Activated naive CD8-positive, alpha-beta T cell (primary cell): ENCODE measurements around the gene COL6A2.

Source experiments
- H3K27ac Mint-ChIP-seq: one replicate; pipeline ENCODE4 v1.8.0; 2021; ENCODE audit warnings: mixed read lengths
- H3K27me3 Mint-ChIP-seq: one replicate; pipeline ENCODE4 v1.8.0; 2021; ENCODE audit warnings: mixed read lengths
- H3K36me3 Mint-ChIP-seq: one replicate; pipeline ENCODE4 v1.8.0; 2021; ENCODE audit warnings: mixed read lengths
- H3K4me1 Mint-ChIP-seq: one replicate; pipeline ENCODE4 v1.8.0; 2021; ENCODE audit warnings: low read depth, mixed read lengths
- H3K4me3 Mint-ChIP-seq: one replicate; pipeline ENCODE4 v1.8.0; 2021; ENCODE audit warnings: mild to moderate bottlenecking, mixed read lengths
- H3K9me3 Mint-ChIP-seq: one replicate; pipeline ENCODE4 v1.8.0; 2021; ENCODE audit warnings: low read depth, mixed read lengths

The COL6A2 gene

GRCh38 chr21:46108827-46109312, 11.0 kb downstream of the COL6A2 start:
- no peaks in the 10 kb centered on the region for H3K4me1 Mint-ChIP-seq
- no peak overlapping the region for H3K4me3 Mint-ChIP-seq
- no peaks in the 10 kb centered on the region for H3K27me3 Mint-ChIP-seq
- H3K9me3 Mint-ChIP-seq, result peaks cover 7% of the 10 kb centered on the region
- H3K36me3 Mint-ChIP-seq, result peaks cover 16% of the 10 kb centered on the region
- no peak overlapping the region for H3K27ac Mint-ChIP-seq

GRCh38 chr21:46109313-46110221, 11.7 kb downstream of the COL6A2 start:
- Mint-ChIP-seq H3K36me3 (peaks cover 9% of the 10 kb centered on the region), H3K4me1 (no peaks in the 10 kb centered on the region), H3K27me3 (no peaks in the 10 kb centered on the region), H3K9me3 (peaks cover 3% of the 10 kb centered on the region), H3K27ac (no peak overlapping the region), H3K4me3 (no peak overlapping the region)

DNA sequence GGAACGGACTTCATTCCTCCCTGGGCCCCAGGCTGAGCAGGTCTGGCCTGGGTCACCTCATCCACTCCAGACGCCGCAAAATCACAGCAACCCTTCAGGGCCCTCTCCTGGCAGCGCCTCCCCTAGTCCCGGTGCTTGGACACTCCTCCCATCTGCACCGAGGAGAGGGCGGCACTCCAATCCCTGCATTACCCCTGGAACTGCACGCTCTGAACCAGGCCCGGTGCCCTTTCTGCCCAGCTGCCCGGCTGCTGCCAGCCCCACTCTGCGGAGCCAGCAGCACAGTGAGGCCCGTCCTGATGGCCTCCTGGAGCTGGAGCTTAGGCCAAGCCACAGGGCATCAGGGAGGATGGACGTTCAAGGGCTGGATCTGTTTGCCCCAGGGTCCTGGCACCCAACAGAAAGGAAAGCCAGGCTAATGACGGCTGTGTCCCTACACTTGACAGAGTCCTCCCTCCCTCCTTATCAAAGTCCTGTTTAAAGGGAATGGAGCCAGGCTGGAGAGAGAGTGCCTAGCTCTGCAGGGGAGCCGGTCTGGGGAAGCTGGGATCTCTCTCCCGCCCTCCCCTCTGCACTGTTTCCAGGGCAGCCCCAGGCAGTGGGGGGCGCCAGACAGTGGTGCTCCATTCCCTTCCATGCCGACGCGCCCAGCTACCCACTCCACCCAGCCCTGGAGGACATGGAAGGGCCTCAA, 12.7 kb downstream of the COL6A2 start:
- no peaks in the 10 kb centered on the region for H3K27me3 Mint-ChIP-seq
- no peak overlapping the region for H3K4me3 Mint-ChIP-seq
- no peak overlapping the region for H3K27ac Mint-ChIP-seq
- peaks cover 11% of the 10 kb centered on the region for H3K36me3 Mint-ChIP-seq
- H3K4me1 Mint-ChIP-seq, result no peaks in the 10 kb centered on the region
- peaks cover 3% of the 10 kb centered on the region for H3K9me3 Mint-ChIP-seq

DNA sequence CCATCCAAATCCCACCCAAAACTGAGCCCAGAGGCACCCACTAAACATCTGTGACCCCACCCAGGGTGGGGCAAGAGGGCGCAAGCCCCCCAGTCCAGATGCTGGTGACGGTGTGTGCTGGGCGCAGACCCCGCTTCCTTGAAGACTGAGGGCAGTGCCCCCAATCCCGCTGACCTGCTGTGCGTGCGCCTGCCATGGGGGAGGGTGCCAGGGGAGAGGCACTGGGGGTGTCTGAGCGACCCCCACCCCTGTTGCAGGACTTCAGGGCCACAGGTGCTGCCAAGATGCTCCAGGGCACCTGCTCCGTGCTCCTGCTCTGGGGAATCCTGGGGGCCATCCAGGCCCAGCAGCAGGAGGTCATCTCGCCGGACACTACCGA, 13.3 kb downstream of the COL6A2 start:
- H3K4me1 Mint-ChIP-seq, result no peaks in the 10 kb centered on the region
- H3K36me3 Mint-ChIP-seq, result peaks cover 9% of the 10 kb centered on the region
- no peaks in the 10 kb centered on the region for H3K27me3 Mint-ChIP-seq
- H3K9me3 Mint-ChIP-seq, result no peaks in the 10 kb centered on the region
- no peak overlapping the region for H3K27ac Mint-ChIP-seq
- no peak overlapping the region for H3K4me3 Mint-ChIP-seq

GRCh38 chr21:46111857-46112724, 14.2 kb downstream of the COL6A2 start:
- H3K36me3 Mint-ChIP-seq, result peaks cover 9% of the 10 kb centered on the region
- no peaks in the 10 kb centered on the region for H3K27me3 Mint-ChIP-seq
- H3K9me3 Mint-ChIP-seq, result no peaks in the 10 kb centered on the region
- H3K4me1 Mint-ChIP-seq, result no peaks in the 10 kb centered on the region
- no peak overlapping the region for H3K27ac Mint-ChIP-seq
- no peak overlapping the region for H3K4me3 Mint-ChIP-seq

- Mint-ChIP-seq H3K4me3 (no peak overlapping the region), H3K4me1 (no peaks in the 10 kb centered on the region), H3K27me3 (no peaks in the 10 kb centered on the region), H3K9me3 (no peaks in the 10 kb centered on the region), H3K36me3 (peaks cover 7% of the 10 kb centered on the region), H3K27ac (no peak overlapping the region)
Observed at GRCh38 chr21:46112725-46113215, 14.9 kb downstream of the COL6A2 start.

GRCh38 chr21:46113497-46114176, 15.7 kb downstream of the COL6A2 start:
- Mint-ChIP-seq H3K9me3 (no peaks in the 10 kb centered on the region), H3K27ac (no peak overlapping the region), H3K4me1 (no peaks in the 10 kb centered on the region), H3K27me3 (no peaks in the 10 kb centered on the region), H3K36me3 (peaks cover 3% of the 10 kb centered on the region), H3K4me3 (no peak overlapping the region)

DNA sequence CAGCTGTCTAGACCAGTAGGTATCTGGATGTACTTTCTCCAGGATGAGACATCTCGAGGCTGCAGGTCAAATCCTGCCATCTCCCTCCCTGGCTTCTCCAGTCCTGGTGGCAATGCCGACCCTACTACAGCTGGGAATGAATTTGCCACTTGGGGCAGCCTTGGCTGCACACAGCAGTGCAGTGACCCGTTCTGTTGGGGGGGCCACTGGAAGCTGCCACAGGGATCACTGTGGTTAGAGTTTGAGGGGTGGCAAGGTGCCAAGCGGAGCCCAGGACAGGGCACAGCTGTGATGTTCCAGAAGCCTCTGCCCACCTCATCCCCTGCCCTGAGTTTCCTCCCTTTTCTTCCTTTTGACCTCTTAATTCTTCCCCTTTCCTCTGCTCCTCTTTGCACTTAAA, 17.1 kb downstream of the COL6A2 start:
- Mint-ChIP-seq H3K27me3 (no peaks in the 10 kb centered on the region), H3K27ac (no peak overlapping the region), H3K36me3 (peaks cover 2% of the 10 kb centered on the region), H3K4me1 (no peaks in the 10 kb centered on the region), H3K4me3 (no peak overlapping the region), H3K9me3 (no peaks in the 10 kb centered on the region)

GRCh38 chr21:46115441-46116188, 17.7 kb downstream of the COL6A2 start:
- Mint-ChIP-seq H3K4me1 (no peaks in the 10 kb centered on the region), H3K27ac (no peak overlapping the region), H3K4me3 (no peak overlapping the region), H3K9me3 (no peaks in the 10 kb centered on the region), H3K27me3 (no peaks in the 10 kb centered on the region), H3K36me3 (peaks cover 2% of the 10 kb centered on the region)

- no peak overlapping the region for H3K4me3 Mint-ChIP-seq
- H3K27ac Mint-ChIP-seq, result no peak overlapping the region
- peaks cover 2% of the 10 kb centered on the region for H3K36me3 Mint-ChIP-seq
- no peaks in the 10 kb centered on the region for H3K27me3 Mint-ChIP-seq
- no peaks in the 10 kb centered on the region for H3K9me3 Mint-ChIP-seq
- no peaks in the 10 kb centered on the region for H3K4me1 Mint-ChIP-seq
Observed at GRCh38 chr21:46116189-46116775, 18.4 kb downstream of the COL6A2 start.

GRCh38 chr21:46116776-46117585, 19.1 kb downstream of the COL6A2 start:
- Mint-ChIP-seq H3K27ac (no peak overlapping the region), H3K4me3 (no peak overlapping the region), H3K27me3 (no peaks in the 10 kb centered on the region), H3K4me1 (no peaks in the 10 kb centered on the region), H3K36me3 (peaks cover 2% of the 10 kb centered on the region), H3K9me3 (no peaks in the 10 kb centered on the region)

DNA sequence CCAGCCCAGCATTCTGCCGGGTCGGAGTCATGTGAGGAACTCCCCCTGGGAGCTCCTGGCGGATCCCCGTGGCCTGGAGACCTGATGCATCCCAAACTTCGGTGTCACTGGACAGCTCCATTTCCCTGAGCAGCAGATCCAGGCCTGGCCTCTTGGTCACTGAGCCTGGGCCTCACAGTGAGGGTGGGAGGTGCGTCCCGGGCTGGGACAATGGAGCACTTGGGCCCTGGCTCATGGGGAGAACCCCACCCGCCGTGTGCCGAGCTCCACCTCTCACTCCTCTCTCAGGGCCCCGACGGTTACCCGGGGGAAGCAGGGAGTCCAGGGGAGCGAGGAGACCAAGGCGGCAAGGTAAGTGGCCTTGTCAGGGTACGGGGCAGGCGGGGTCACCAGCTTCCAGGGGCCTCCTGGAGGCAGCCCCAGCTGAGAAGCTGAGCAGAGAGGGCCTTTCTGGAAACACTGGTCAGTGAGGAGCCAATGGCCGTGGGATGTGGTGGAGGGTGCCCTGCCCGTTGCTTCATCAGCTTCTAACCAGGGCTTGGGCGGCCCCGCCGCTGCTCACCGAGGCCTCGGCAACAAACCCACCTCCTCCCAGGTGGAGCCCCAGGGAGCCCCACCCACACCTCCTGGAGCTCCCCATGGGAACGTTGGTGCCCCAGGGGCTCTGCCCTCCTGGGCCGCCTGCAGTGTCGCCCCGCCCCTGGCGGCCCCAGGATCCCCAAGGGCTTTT, 19.8 kb downstream of the COL6A2 start:
- no peaks in the 10 kb centered on the region for H3K27me3 Mint-ChIP-seq
- H3K27ac Mint-ChIP-seq, result no peak overlapping the region
- H3K4me1 Mint-ChIP-seq, result no peaks in the 10 kb centered on the region
- no peaks in the 10 kb centered on the region for H3K9me3 Mint-ChIP-seq
- H3K4me3 Mint-ChIP-seq, result no peak overlapping the region
- H3K36me3 Mint-ChIP-seq, result peaks cover 2% of the 10 kb centered on the region
